ENCODE results near the gene OPA1.

OPA1 gene

DNA sequence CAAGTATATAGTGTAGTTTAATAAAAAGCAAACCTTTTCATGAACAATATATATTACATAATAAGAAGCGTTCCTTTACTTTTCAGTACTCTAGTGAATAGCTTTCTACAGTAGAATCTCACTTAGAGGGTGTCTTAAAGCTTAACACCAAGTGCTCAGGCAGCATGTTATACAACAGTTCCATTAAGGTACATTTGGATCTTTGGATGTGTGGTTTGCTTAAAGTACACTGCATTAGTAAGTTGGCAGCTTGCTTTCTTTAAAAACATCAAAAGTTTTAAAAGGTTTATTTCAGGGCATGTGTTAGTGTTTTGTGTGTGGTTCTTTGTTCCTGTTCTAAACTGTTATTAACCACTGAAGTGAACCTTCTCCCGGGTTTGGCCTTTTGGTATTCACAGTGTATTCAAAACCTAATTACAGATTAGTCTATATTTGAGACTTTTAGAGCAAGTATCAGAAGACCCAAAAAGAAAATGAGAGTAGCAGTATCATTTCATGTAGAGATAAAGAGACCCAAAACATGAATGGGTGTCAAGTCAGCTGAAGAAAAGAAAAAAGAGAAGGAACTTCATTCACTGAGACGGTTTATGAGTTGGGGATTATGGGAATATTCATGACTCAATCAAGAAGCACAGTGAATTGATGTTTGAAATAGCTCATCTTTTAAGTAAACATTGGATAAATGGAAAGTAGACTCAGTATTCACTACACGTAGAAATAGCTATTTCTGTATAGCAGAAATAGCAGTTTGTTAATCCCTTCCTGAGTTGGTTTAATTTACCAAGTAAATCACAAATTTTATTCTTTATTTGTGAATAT is 93.9 kb downstream of the OPA1 start:
- Histone ChIP-seq H3K4me3 (ENCODE audit: insufficient read length, low read depth) (no peak overlapping the region), H3K9ac (ENCODE audit: insufficient read length, low read depth) (no peak overlapping the region), H3K36me3 (ENCODE audit: insufficient read depth, insufficient read length, low read length) (peaks cover 16% of the 10 kb centered on the region), H3K9me3 (ENCODE audit: insufficient read depth, low read length) (no peaks in the 10 kb centered on the region), H3K4me1 (ENCODE audit: insufficient read depth, insufficient read length) (no peaks in the 10 kb centered on the region), H3K27me3 (ENCODE audit: insufficient read depth, insufficient read length) (no peaks in the 10 kb centered on the region)
- no peak for TF ChIP-seq SUZ12 (IDR thresholded peaks at IDR 0.05; ENCODE audit: extremely low read depth, insufficient read depth, insufficient read length)
- TF ChIP-seq ZNF274 (IDR thresholded peaks at IDR 0.05; ENCODE audit: low read depth, low read length), result no peak
- no peak for TF ChIP-seq YY1 (IDR thresholded peaks at IDR 0.05; ENCODE audit: insufficient read depth, insufficient read length)
- no peak for DNase-seq (ENCODE audit: low read depth, low spot score)

- Histone ChIP-seq H3K27me3 (ENCODE audit: insufficient read depth, insufficient read length) (no peaks in the 10 kb centered on the region), H3K36me3 (ENCODE audit: insufficient read depth, insufficient read length, low read length) (peaks cover 22% of the 10 kb centered on the region), H3K9me3 (ENCODE audit: insufficient read depth, low read length) (no peaks in the 10 kb centered on the region), H3K9ac (ENCODE audit: insufficient read length, low read depth) (no peak overlapping the region), H3K4me3 (ENCODE audit: insufficient read length, low read depth) (no peak overlapping the region), H3K4me1 (ENCODE audit: insufficient read depth, insufficient read length) (no peaks in the 10 kb centered on the region)
- no peak for TF ChIP-seq YY1 (IDR thresholded peaks at IDR 0.05; ENCODE audit: insufficient read depth, insufficient read length)
- no peak for TF ChIP-seq ZNF274 (IDR thresholded peaks at IDR 0.05; ENCODE audit: low read depth, low read length)
- DNase-seq (ENCODE audit: low read depth, low spot score), result no peak
These were observed 96.1 kb downstream of the OPA1 start for GRCh38 chr3:193688834-193689714.

DNA sequence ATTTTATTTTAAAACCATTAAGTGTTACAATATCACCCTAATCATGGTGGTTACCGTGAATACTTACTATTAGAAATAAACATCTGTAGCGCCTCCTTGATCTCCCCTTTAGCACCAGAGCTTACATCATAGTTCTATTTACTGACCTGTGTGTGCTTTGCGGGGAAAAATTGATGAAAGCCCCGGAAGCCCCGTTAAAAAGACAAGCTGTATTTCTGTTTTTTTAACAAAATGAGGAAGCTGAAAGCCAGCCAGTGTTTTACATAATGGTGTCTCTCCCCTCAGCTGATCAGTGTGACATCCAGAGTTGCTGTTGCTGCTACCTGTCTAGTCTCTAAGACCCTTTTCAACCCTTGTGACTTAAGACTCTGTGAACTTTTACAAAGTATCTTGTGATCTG is 100.8 kb downstream of the OPA1 start:
- no peaks in the 10 kb centered on the region for H3K27me3 ChIP-seq (ENCODE audit: insufficient read depth, insufficient read length)
- peaks cover 28% of the 10 kb centered on the region for H3K36me3 ChIP-seq (ENCODE audit: insufficient read depth, insufficient read length, low read length)
- no peaks in the 10 kb centered on the region for H3K4me1 ChIP-seq (ENCODE audit: insufficient read depth, insufficient read length)
- no peak overlapping the region for H3K4me3 ChIP-seq (ENCODE audit: insufficient read length, low read depth)
- H3K9ac ChIP-seq (ENCODE audit: insufficient read length, low read depth), result no peak overlapping the region
- TF ChIP-seq ZNF274 (IDR thresholded peaks at IDR 0.05; ENCODE audit: low read depth, low read length), result no peak
- no peak for TF ChIP-seq YY1 (IDR thresholded peaks at IDR 0.05; ENCODE audit: insufficient read depth, insufficient read length)
- no peak for TF ChIP-seq SUZ12 (IDR thresholded peaks at IDR 0.05; ENCODE audit: extremely low read depth, insufficient read depth, insufficient read length)
- no peaks in the 10 kb centered on the region for H3K9me3 ChIP-seq (ENCODE audit: insufficient read depth, low read length)
- no peak for DNase-seq (ENCODE audit: low read depth, low spot score)

- Histone ChIP-seq H3K9ac (ENCODE audit: insufficient read length, low read depth) (no peak overlapping the region), H3K36me3 (ENCODE audit: insufficient read depth, insufficient read length, low read length) (no peaks in the 10 kb centered on the region), H3K4me3 (ENCODE audit: insufficient read length, low read depth) (no peak overlapping the region), H3K9me3 (ENCODE audit: insufficient read depth, low read length) (no peaks in the 10 kb centered on the region), H3K4me1 (ENCODE audit: insufficient read depth, insufficient read length) (no peaks in the 10 kb centered on the region), H3K27me3 (ENCODE audit: insufficient read depth, insufficient read length) (no peaks in the 10 kb centered on the region)
- TF ChIP-seq YY1 (IDR thresholded peaks at IDR 0.05; ENCODE audit: insufficient read depth, insufficient read length), result no peak
- no peak for TF ChIP-seq ZNF274 (IDR thresholded peaks at IDR 0.05; ENCODE audit: low read depth, low read length)
- TF ChIP-seq SUZ12 (IDR thresholded peaks at IDR 0.05; ENCODE audit: extremely low read depth, insufficient read depth, insufficient read length), result no peak
- no peak for DNase-seq (ENCODE audit: low read depth, low spot score)
These were observed 109.1 kb downstream of the OPA1 start for GRCh38 chr3:193701953-193702635.

GRCh38 chr3:193702967-193703366 is 110.0 kb downstream of the OPA1 start:
- no peaks in the 10 kb centered on the region for H3K27me3 ChIP-seq (ENCODE audit: insufficient read depth, insufficient read length)
- no peak overlapping the region for H3K9ac ChIP-seq (ENCODE audit: insufficient read length, low read depth)
- no peaks in the 10 kb centered on the region for H3K4me1 ChIP-seq (ENCODE audit: insufficient read depth, insufficient read length)
- no peak for TF ChIP-seq YY1 (IDR thresholded peaks at IDR 0.05; ENCODE audit: insufficient read depth, insufficient read length)
- TF ChIP-seq ZNF274 (IDR thresholded peaks at IDR 0.05; ENCODE audit: low read depth, low read length), result no peak
- no peak for TF ChIP-seq SUZ12 (IDR thresholded peaks at IDR 0.05; ENCODE audit: extremely low read depth, insufficient read depth, insufficient read length)
- no peaks in the 10 kb centered on the region for H3K9me3 ChIP-seq (ENCODE audit: insufficient read depth, low read length)
- no peaks in the 10 kb centered on the region for H3K36me3 ChIP-seq (ENCODE audit: insufficient read depth, insufficient read length, low read length)
- DNase-seq (ENCODE audit: low read depth, low spot score), result no peak
- H3K4me3 ChIP-seq (ENCODE audit: insufficient read length, low read depth), result no peak overlapping the region

GRCh38 chr3:193704431-193704830 is 111.4 kb downstream of the OPA1 start:
- H3K27me3 ChIP-seq (ENCODE audit: insufficient read depth, insufficient read length), result no peaks in the 10 kb centered on the region
- H3K9me3 ChIP-seq (ENCODE audit: insufficient read depth, low read length), result no peaks in the 10 kb centered on the region
- H3K9ac ChIP-seq (ENCODE audit: insufficient read length, low read depth), result no peak overlapping the region
- TF ChIP-seq SUZ12 (IDR thresholded peaks at IDR 0.05; ENCODE audit: extremely low read depth, insufficient read depth, insufficient read length), result no peak
- no peaks in the 10 kb centered on the region for H3K36me3 ChIP-seq (ENCODE audit: insufficient read depth, insufficient read length, low read length)
- no peak overlapping the region for H3K4me3 ChIP-seq (ENCODE audit: insufficient read length, low read depth)
- DNase-seq (ENCODE audit: low read depth, low spot score), result no peak
- H3K4me1 ChIP-seq (ENCODE audit: insufficient read depth, insufficient read length), result no peaks in the 10 kb centered on the region

GRCh38 chr3:193708270-193708669 is 115.3 kb downstream of the OPA1 start:
- TF ChIP-seq ZNF274 (IDR thresholded peaks at IDR 0.05; ENCODE audit: low read depth, low read length), result no peak
- TF ChIP-seq SUZ12 (IDR thresholded peaks at IDR 0.05; ENCODE audit: extremely low read depth, insufficient read depth, insufficient read length), result no peak
- no peak for TF ChIP-seq YY1 (IDR thresholded peaks at IDR 0.05; ENCODE audit: insufficient read depth, insufficient read length)
- DNase-seq (ENCODE audit: low read depth, low spot score), result no peak
- Histone ChIP-seq H3K27me3 (ENCODE audit: insufficient read depth, insufficient read length) (no peaks in the 10 kb centered on the region), H3K4me1 (ENCODE audit: insufficient read depth, insufficient read length) (no peaks in the 10 kb centered on the region), H3K9ac (ENCODE audit: insufficient read length, low read depth) (no peak overlapping the region), H3K4me3 (ENCODE audit: insufficient read length, low read depth) (no peak overlapping the region), H3K36me3 (ENCODE audit: insufficient read depth, insufficient read length, low read length) (no peaks in the 10 kb centered on the region), H3K9me3 (ENCODE audit: insufficient read depth, low read length) (peaks cover 13% of the 10 kb centered on the region; the same call in 1 of the 2 replicates)
